HFFc6 (cell line): ENCODE data around the gene UBXN1. TPM values are rescaled to one million over a fixed set of nuclear protein-coding genes. Genes with fewer than 3 reads are reported as not detected.
"Not testable (repeated sequence)": the region's sequence is repeated elsewhere in the genome, so short reads cannot be mapped to it uniquely, and the experiment has no call there.

Experiments
- DNase-seq: peaks from one replicate; pipeline ENCODE4 v3.0.0-alpha.2; 2018
- H3K27ac Mint-ChIP-seq: 2 replicates; pipeline ENCODE4 v1.8.0; 2020; ENCODE audit warnings: mild to moderate bottlenecking, mixed read lengths
- H3K27me3 Mint-ChIP-seq: 2 replicates; pipeline ENCODE4 v1.8.0; 2021; ENCODE audit warnings: mild to moderate bottlenecking, moderate library complexity, mixed read lengths; ENCODE audit not compliant: insufficient read depth
- H3K36me3 Mint-ChIP-seq: 2 replicates; pipeline ENCODE4 v1.8.0; 2021; ENCODE audit warnings: low read depth, mixed read lengths
- H3K4me1 Mint-ChIP-seq: 2 replicates; pipeline ENCODE4 v1.8.0; 2020; ENCODE audit warnings: low read depth, mixed read lengths
- H3K4me3 Mint-ChIP-seq: 2 replicates; pipeline ENCODE4 v1.8.0; 2020; ENCODE audit warnings: mild to moderate bottlenecking, moderate library complexity, mixed read lengths
- H3K9me3 Mint-ChIP-seq: 2 replicates; pipeline ENCODE4 v1.8.0; 2020; ENCODE audit warnings: mild to moderate bottlenecking, mixed read lengths
- CTCF ChIP-seq: fragments of 200-600 bp; sonication (generic); IDR thresholded peaks from 2 replicates; pipeline ENCODE4 v1.5.0; 2021; ENCODE audit warnings: antibody characterized with exemption, mild to moderate bottlenecking
- total RNA-seq, 6 experiments: library from RNA; stranded (reverse); fragmentation: NEBNext Ultra II Directional; extraction: Animal tissue kit (Norgen Biotek cat#: 25700); gene quantifications; 2 replicates in 1 of 6; 3 replicates in 5 of 6; pipeline ENCODE4 v1.2.3, GENCODE V29; 2021

Gene UBXN1
- total RNA-seq, 6 experiments from 2014 or later = 85.2 to 114 (median 96.5) TPM

GRCh38 chr11:62702246-62702645, 23.4 kb upstream of the UBXN1 start:
- Mint-ChIP-seq H3K4me3 (no peak overlapping the region), H3K9me3 (no peaks in the 10 kb centered on the region), H3K27ac (no peak overlapping the region), H3K36me3 (peaks cover 30% of the 10 kb centered on the region), H3K4me1 (peaks cover 19% of the 10 kb centered on the region), H3K27me3 (no peaks in the 10 kb centered on the region; the same call in 1 of the 2 replicates)
- TF ChIP-seq CTCF = no peak
- no peak for DNase-seq

GRCh38 chr11:62694455-62695167, 15.7 kb upstream of the UBXN1 start:
- no peak overlapping the region for H3K4me3 Mint-ChIP-seq
- no peaks in the 10 kb centered on the region for H3K9me3 Mint-ChIP-seq
- no peaks in the 10 kb centered on the region; the same call in 1 of the 2 replicates for H3K27me3 Mint-ChIP-seq
- H3K36me3 Mint-ChIP-seq = peaks cover 18% of the 10 kb centered on the region
- peak; percentile 75 for DNase-seq
- TF ChIP-seq CTCF = peak; percentile 89
- H3K27ac Mint-ChIP-seq = peak overlapping the region; percentile 70
- H3K4me1 Mint-ChIP-seq = peaks cover 17% of the 10 kb centered on the region

GRCh38 chr11:62693624-62694023, 14.8 kb upstream of the UBXN1 start:
- not testable (repeated sequence) for H3K27ac Mint-ChIP-seq

GRCh38 chr11:62689421-62690183, 10.7 kb upstream of the UBXN1 start, which contains the start of gene LRRN4CL:
Gene LRRN4CL, minus strand, starts transcription at chr11:62689530. Its CDS starts 1,022 bp downstream, at chr11:62688508.
- H3K4me3 Mint-ChIP-seq = peak within 1 kb of the TSS; percentile 60
- DNase-seq = peak; percentile 88
- H3K27me3 Mint-ChIP-seq = no peaks in the 10 kb centered on the region; the same call in 1 of the 2 replicates
- TF ChIP-seq CTCF = no peak
- H3K4me1 Mint-ChIP-seq = peaks cover 25% of the 10 kb centered on the region
- peak within 1 kb of the TSS; percentile 90 for H3K27ac Mint-ChIP-seq
- peaks cover 12% of the 10 kb centered on the region for H3K36me3 Mint-ChIP-seq
- H3K9me3 Mint-ChIP-seq = no peaks in the 10 kb centered on the region

More at GRCh38 chr11:62693624-62694023, 14.8 kb upstream of the UBXN1 start:
- Mint-ChIP-seq H3K4me1 (peaks cover 27% of the 10 kb centered on the region), H3K36me3 (peaks cover 16% of the 10 kb centered on the region)
- not testable (repeated sequence) for H3K27me3 Mint-ChIP-seq, DNase-seq, H3K9me3 Mint-ChIP-seq, H3K4me3 Mint-ChIP-seq

- no peaks in the 10 kb centered on the region; the same call in none of the 2 replicates for H3K27me3 Mint-ChIP-seq
- H3K36me3 Mint-ChIP-seq = peaks cover 12% of the 10 kb centered on the region
- H3K4me1 Mint-ChIP-seq = peaks cover 21% of the 10 kb centered on the region
- no peak for TF ChIP-seq CTCF
- no peak for DNase-seq
- H3K4me3 Mint-ChIP-seq = peak overlapping the region; percentile 24; the same call in 1 of the 2 replicates
- H3K9me3 Mint-ChIP-seq = no peaks in the 10 kb centered on the region
- peak overlapping the region; percentile 22; the same call in 1 of the 2 replicates for H3K27ac Mint-ChIP-seq
Observed at GRCh38 chr11:62688491-62688890, 9.6 kb upstream of the UBXN1 start.
